MCF 10A (cell line): ENCODE results near the gene UQCRHL. TPM values are rescaled to one million over a fixed set of nuclear protein-coding genes. Genes with fewer than 3 reads are reported as not detected.

ENCODE experiments used
- BruUV-seq: library from RNA; stranded (reverse); fragments of 400-500 nt; replicated peaks from 2 replicates; lab custom pipeline; 2021; lab: Mats Ljungman, UMichigan
- CTCF ChIA-PET: fragments of 300-600 bp; sonication (Branson Sonifier 250); formaldehyde crosslinking; extraction: SDS; loops from one replicate; lab custom pipeline; 2021; ENCODE audit warnings: antibody characterized with exemption, inconsistent platforms; lab: Yijun Ruan, JAX
- POLR2A ChIA-PET: fragments of 300-600, 350-650 bp; sonication (Branson Sonifier 250); formaldehyde crosslinking; extraction: SDS; loops from one replicate; lab custom pipeline; 2020; ENCODE audit warnings: antibody characterized with exemption, inconsistent platforms; lab: Yijun Ruan, JAX
- DNase-seq: peaks from one replicate; pipeline ENCODE4 v3.0.0-alpha.2; 2018; ENCODE audit not compliant: unreplicated experiment
- H3K27ac Mint-ChIP-seq: one replicate; pipeline ENCODE4 v1.8.0; 2022; ENCODE audit warnings: mild to moderate bottlenecking, low read depth, mixed read lengths; ENCODE audit not compliant: unreplicated experiment
- H3K27me3 Mint-ChIP-seq: one replicate; pipeline ENCODE4 v1.8.0; 2022; ENCODE audit warnings: mixed read lengths; ENCODE audit not compliant: insufficient read depth, unreplicated experiment
- H3K36me3 Mint-ChIP-seq: one replicate; pipeline ENCODE4 v1.8.0; 2022; ENCODE audit warnings: mild to moderate bottlenecking, moderate library complexity, mixed read lengths; ENCODE audit not compliant: insufficient read depth, unreplicated experiment
- H3K4me1 Mint-ChIP-seq: one replicate; pipeline ENCODE4 v1.8.0; 2022; ENCODE audit warnings: mixed read lengths; ENCODE audit not compliant: insufficient read depth, unreplicated experiment
- H3K4me3 Mint-ChIP-seq: one replicate; pipeline ENCODE4 v1.8.0; 2022; ENCODE audit warnings: mild to moderate bottlenecking, moderate library complexity, mixed read lengths; ENCODE audit not compliant: unreplicated experiment
- H3K9me3 Mint-ChIP-seq: one replicate; pipeline ENCODE4 v1.8.0; 2022; ENCODE audit warnings: mixed read lengths; ENCODE audit not compliant: unreplicated experiment
- intact Hi-C: fragments of 100-400 bp; cut with micrococcal nuclease; formaldehyde crosslinking; loops from 2 replicates; pipeline ENCODE4 v1.14.1; 2022
- total RNA-seq: library from RNA; stranded (reverse); gene quantifications from 2 replicates; pipeline ENCODE4 v1.2.3, GENCODE V29; 2022
- TF ChIP-seq, protein P1 (sequence below): fragments of 200-600 bp; IDR thresholded peaks from one replicate; pipeline ENCODE4 v1.8.0; 2022; ENCODE audit warnings: antibody characterized with exemption, mild to moderate bottlenecking; ENCODE audit not compliant: unreplicated experiment

UQCRHL gene
- total RNA-seq, 1 experiment from 2014 or later = 1.1 TPM

DNA sequence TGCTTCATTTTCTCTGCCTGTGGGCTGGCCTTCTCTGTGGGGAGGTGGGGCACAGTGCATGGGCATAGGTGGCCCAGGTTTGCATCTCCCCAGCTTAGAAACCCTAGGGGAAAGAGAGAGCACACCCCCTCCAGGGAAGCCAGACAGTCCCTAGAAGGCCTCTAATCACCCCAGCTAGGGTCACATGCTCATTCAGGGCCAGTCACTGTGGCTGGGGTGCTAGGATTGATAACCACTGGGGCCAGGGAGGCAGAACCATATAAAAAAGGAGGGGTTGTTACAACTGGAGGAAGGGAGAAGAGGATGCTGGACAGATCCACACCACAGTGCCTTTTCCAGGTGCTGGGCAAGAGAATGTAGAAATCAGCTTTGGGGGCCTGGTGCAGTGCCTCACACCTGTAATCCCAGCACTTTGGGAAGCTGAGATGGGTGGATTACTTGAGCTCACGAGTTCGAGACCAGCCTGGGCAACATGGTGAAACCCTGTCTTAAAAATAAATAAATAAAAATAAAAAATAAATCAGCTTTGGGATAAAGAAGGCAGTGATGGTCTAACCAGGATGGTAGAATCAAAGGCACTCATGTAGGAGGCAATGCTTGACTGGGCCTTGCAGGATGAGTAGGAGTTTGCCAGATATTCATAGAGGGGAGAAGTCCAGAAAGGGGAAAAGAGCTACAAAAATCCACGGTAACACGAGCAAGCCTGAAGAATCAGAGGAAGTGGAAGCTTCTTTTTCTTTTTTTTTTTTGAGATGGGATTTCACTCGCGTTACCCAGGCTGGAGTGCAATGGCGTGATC, 29.3 kb downstream of the UQCRHL start:
- H3K9me3 Mint-ChIP-seq = no peaks in the 10 kb centered on the region
- no peak for DNase-seq
- POLR2A ChIA-PET = interaction anchor here (1.0 to 2.1 kb wide), 2 partner anchors 9 to 12 kb away, joined by 6 to 11 read pairs; no protein-coding TSS in a partner anchor
- H3K27me3 Mint-ChIP-seq = no peaks in the 10 kb centered on the region
- H3K4me1 Mint-ChIP-seq = no peaks in the 10 kb centered on the region
- H3K27ac Mint-ChIP-seq = no peak overlapping the region
- peaks cover 66% of the 10 kb centered on the region for H3K36me3 Mint-ChIP-seq
- CTCF ChIA-PET = interaction anchor here (0.9 to 2.3 kb wide), 4 partner anchors 10 to 38 kb away, joined by 3 to 8 read pairs (median 3); no protein-coding TSS in a partner anchor
- TF ChIP-seq, protein P1, sequence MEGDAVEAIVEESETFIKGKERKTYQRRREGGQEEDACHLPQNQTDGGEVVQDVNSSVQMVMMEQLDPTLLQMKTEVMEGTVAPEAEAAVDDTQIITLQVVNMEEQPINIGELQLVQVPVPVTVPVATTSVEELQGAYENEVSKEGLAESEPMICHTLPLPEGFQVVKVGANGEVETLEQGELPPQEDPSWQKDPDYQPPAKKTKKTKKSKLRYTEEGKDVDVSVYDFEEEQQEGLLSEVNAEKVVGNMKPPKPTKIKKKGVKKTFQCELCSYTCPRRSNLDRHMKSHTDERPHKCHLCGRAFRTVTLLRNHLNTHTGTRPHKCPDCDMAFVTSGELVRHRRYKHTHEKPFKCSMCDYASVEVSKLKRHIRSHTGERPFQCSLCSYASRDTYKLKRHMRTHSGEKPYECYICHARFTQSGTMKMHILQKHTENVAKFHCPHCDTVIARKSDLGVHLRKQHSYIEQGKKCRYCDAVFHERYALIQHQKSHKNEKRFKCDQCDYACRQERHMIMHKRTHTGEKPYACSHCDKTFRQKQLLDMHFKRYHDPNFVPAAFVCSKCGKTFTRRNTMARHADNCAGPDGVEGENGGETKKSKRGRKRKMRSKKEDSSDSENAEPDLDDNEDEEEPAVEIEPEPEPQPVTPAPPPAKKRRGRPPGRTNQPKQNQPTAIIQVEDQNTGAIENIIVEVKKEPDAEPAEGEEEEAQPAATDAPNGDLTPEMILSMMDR = no peak
- no TSS peak for BruUV-seq
- intact Hi-C loops = no loop called here
- H3K4me3 Mint-ChIP-seq = no peak overlapping the region

DNA sequence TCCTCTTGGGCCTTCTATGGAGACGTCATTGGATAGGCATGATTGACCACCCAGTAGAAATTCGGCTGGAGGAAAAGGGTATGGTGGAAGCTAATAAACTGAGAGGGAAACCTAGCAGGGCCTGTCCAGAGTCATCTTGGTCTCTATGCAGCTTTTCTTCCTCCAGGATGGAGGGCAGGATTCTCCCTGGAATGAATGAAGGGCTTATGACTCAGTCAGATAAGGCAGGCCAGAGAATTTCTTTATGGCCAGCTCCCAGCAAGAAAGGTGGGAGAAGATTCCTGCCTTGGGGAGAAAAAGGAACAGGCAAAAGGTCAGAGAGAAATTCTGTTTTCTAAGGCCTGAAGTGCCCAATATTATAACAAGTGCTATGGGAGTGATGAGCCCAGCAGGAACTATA, 31.7 kb downstream of the UQCRHL start:
- no TSS peak for BruUV-seq
- Mint-ChIP-seq H3K36me3 (peaks cover 68% of the 10 kb centered on the region), H3K4me1 (no peaks in the 10 kb centered on the region), H3K9me3 (no peaks in the 10 kb centered on the region), H3K4me3 (no peak overlapping the region), H3K27me3 (no peaks in the 10 kb centered on the region), H3K27ac (no peak overlapping the region)
- intact Hi-C loops = no loop called here
- ChIA-PET CTCF (no interaction called here), POLR2A (interaction anchor here (0.7 to 1.3 kb wide), 3 partner anchors 10 to 58 kb away, joined by 3 to 5 read pairs (median 3); no protein-coding TSS in a partner anchor)
- no peak for DNase-seq
- TF ChIP-seq, protein P1 = no peak

DNA sequence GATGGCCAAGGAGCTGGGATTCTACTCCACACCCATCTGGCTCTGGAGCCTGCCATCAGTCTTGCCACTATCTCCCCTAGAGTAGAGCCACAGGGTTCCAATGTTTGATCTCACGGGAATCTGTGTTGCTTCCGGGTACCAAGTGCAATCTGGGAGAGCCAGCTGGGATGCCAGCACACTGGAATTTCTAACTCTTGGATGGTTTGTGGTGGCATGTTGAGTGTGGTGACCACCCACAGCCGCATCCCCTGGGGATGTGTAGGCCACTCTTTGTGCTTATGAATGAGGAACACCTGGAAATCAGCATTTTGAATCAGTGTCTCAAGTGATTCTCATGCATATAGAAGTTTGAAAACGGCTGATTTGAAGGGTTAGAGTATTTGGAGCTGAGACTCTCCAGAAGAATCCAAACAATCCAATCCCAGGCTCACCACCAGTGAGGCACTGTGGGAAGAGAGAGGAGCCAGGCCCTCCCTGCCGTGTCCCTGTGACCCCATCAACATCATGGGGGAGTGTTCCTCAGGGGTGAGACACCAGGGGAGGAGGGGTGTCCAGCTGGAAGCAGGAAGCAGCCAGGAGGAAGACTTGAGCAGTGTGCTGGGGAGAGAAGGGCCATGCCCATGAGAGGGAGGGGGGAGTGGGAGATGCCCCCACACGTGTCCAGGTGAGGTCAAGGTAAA, 35.5 kb downstream of the UQCRHL start:
- no TSS peak for BruUV-seq
- Mint-ChIP-seq H3K36me3 (peaks cover 70% of the 10 kb centered on the region), H3K9me3 (no peaks in the 10 kb centered on the region), H3K27ac (peak overlapping the region; percentile 42), H3K4me3 (no peak overlapping the region), H3K27me3 (no peaks in the 10 kb centered on the region), H3K4me1 (no peaks in the 10 kb centered on the region)
- ChIA-PET POLR2A (interaction anchor here (2.8 kb wide), 1 partner anchor 15 kb away, joined by 14 read pairs; no protein-coding TSS in a partner anchor), CTCF (interaction anchor here (0.5 to 1.2 kb wide), 3 partner anchors 8 to 311 kb away, joined by 3 to 4 read pairs (median 3); no protein-coding TSS in a partner anchor)
- TF ChIP-seq, protein P1 = no peak
- intact Hi-C loops = no loop called here
- no peak for DNase-seq
